Spleen (tissue), 7 donors: ENCODE data around the gene GGCX.
"Not testable (repeated sequence)": the region's sequence is repeated elsewhere in the genome, so short reads cannot be mapped to it uniquely, and the experiment has no call there.

ENCODE experiments used
- CTCF ChIP-seq, 11 experiments: fragments of 200-600 bp in 7 of 11; fragments of 450-650 bp in 4 of 11; sonication (generic) in 4 of 11; IDR thresholded peaks in 8 of 11; conservative IDR thresholded peaks in 3 of 11; 1 replicate in 7 of 11; 2 replicates in 4 of 11; pipeline versions ENCODE4 v1.4.0 to v1.8.0; 2016 to 2021; ENCODE audit warnings: antibody characterized with exemption in 11 of 11, inconsistent platforms in 4 of 11, mild to moderate bottlenecking in 1 of 11
- POLR2A ChIP-seq, 3 donors: fragments of 450-650 bp; IDR thresholded peaks; one replicate each; pipeline ENCODE4 v1.5.1; 2017; ENCODE audit warnings: antibody characterized with exemption in 3 of 3, mild to moderate bottlenecking in 1 of 3
- POLR2AphosphoS5 ChIP-seq, 3 donors: sonication (generic); formaldehyde crosslinking; IDR thresholded peaks; one replicate each; pipeline ENCODE4 v1.5.1; 2017; ENCODE audit warnings: antibody characterized with exemption in 3 of 3
- donor health status: DM: no; HTN: no; CAD: no; lungs with moderate emphysema.
- donor health status: DM: no; HTN: no; CAD: no.
- donor health status: DM: no; HTN: no; CAD: no.

GRCh38 chr2:85592299-85592698, 31.0 kb upstream of the GGCX start:
- TF ChIP-seq CTCF (IDR thresholded peaks at IDR 0.05 in 8 of 11, conservative IDR thresholded peaks at IDR 0.05 in 3 of 11); POLR2AphosphoS5 (IDR thresholded peaks at IDR 0.05); POLR2A (IDR thresholded peaks at IDR 0.05): not testable (repeated sequence)
